GM12878 (cell line): ENCODE results near the gene KLK2.

ENCODE experiments used
- CREB1 ChIP-seq: IDR thresholded peaks from 2 replicates; pipeline ENCODE4 v1.6.1; 2012; ENCODE audit warnings: low read depth, mild to moderate bottlenecking, inconsistent platforms
- CTCF ChIP-seq, 3 experiments: IDR thresholded peaks in 2 of 3; conservative IDR thresholded peaks in 1 of 3; 2 replicates each; pipeline ENCODE4 v1.5.1; 2011; ENCODE audit warnings: low read depth in 3 of 3, low read length in 3 of 3, mild to moderate bottlenecking in 3 of 3, control low read depth in 2 of 3, moderate library complexity in 2 of 3, inconsistent platforms in 1 of 3, mixed read lengths in 1 of 3; ENCODE audit not compliant: control insufficient read depth in 2 of 3, insufficient read depth in 1 of 3; ENCODE audit errors: extremely low read depth in 1 of 3
- POLR2A ChIP-seq: IDR thresholded peaks from 2 replicates; pipeline ENCODE4 v1.6.1; 2011; ENCODE audit warnings: low read depth, mild to moderate bottlenecking, low read length
- SMC3 ChIP-seq: IDR thresholded peaks from 2 replicates; pipeline ENCODE4 v1.6.1; 2011; ENCODE audit warnings: low read length, improper control_type of control experiment, borderline replicate concordance
- TCF7 ChIP-seq: IDR thresholded peaks from 2 replicates; pipeline ENCODE4 v1.6.1; 2014; ENCODE audit warnings: antibody characterized with exemption, borderline replicate concordance
- ZBTB33 ChIP-seq: fragments of 450-650 bp; IDR thresholded peaks from 2 replicates; pipeline ENCODE4 v1.6.1; 2017; ENCODE audit warnings: mild to moderate bottlenecking
- ZNF24 ChIP-seq: fragments of 450-650 bp; IDR thresholded peaks from 2 replicates; pipeline ENCODE4 v1.6.1; 2017; ENCODE audit warnings: antibody characterized with exemption, mild to moderate bottlenecking
- ZSCAN29 ChIP-seq: fragments of 450-650 bp; IDR thresholded peaks from 2 replicates; pipeline ENCODE4 v1.6.1; 2017; ENCODE audit warnings: mild to moderate bottlenecking, moderate library complexity

DNA sequence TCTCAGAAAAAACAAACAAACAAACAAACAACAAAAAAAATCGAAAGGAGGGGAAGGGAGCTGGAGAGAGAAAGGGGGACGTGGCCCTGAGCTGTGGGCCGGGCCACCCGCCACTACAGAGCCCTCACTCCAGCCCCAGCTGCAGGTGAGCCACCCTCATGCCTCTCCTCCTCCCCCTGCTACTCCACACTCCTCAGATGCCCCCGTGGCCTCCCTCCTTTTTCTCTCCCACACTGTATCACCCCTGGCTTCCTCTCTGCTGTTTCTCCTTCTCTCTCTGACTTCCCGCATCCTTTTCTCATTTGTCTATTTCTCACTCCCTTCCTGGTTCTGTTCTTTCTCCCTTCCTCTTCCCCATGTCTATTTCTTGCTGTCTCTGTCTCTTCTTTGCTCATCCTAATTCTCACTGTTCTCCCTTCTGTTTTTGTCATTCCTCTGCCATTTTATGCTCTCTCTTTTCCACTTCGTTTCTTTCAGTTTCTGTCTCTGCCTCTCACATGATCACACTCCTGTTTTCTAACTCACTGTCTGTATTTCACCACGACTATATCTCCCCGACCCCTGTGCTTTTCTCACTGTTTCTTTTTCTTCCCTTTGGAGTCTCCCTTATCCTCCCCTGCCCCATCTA lies 2.7 kb downstream of the KLK2 start:
- no peak for TF ChIP-seq CTCF (IDR thresholded peaks at IDR 0.05 in 2 of 3, conservative IDR thresholded peaks at IDR 0.05 in 1 of 3; ENCODE audit: control insufficient read depth in 2 of 3, extremely low read depth in 1 of 3, insufficient read depth in 1 of 3, low read depth in 3 of 3, low read length in 3 of 3)
- TF ChIP-seq ZSCAN29: no peak
- TF ChIP-seq ZBTB33: no peak
- TF ChIP-seq TCF7: no peak
- no peak for TF ChIP-seq POLR2A
- TF ChIP-seq ZNF24: no peak
- TF ChIP-seq SMC3: no peak
- no peak for TF ChIP-seq CREB1
